HG03460 (cell line): ENCODE measurements around the gene DIP2B.
"Not testable (repeated sequence)": the region's sequence is repeated elsewhere in the genome, so short reads cannot be mapped to it uniquely, and the experiment has no call there.

Experiments
- ATAC-seq: cut with Tn5 transposase; IDR thresholded peaks from one replicate; pipeline ENCODE4 v1.9.1; 2021; ENCODE audit not compliant: unreplicated experiment

The DIP2B gene

GRCh38 chr12:50520416-50521207 is 15.8 kb downstream of the DIP2B start:
- ATAC-seq, result no peak

GRCh38 chr12:50521781-50522180 is 17.0 kb downstream of the DIP2B start:
- not testable (repeated sequence) for ATAC-seq

GRCh38 chr12:50523772-50524171 is 19.0 kb downstream of the DIP2B start:
- ATAC-seq, result no peak

- no peak for ATAC-seq
Observed at GRCh38 chr12:50524621-50525020, 19.8 kb downstream of the DIP2B start.

GRCh38 chr12:50525422-50525821 is 20.6 kb downstream of the DIP2B start:
- ATAC-seq, result no peak

- ATAC-seq, result no peak
Observed at GRCh38 chr12:50527359-50527726, 22.6 kb downstream of the DIP2B start.

GRCh38 chr12:50528800-50529199 is 24.0 kb downstream of the DIP2B start:
- ATAC-seq, result no peak

GRCh38 chr12:50529345-50529744 is 24.6 kb downstream of the DIP2B start:
- ATAC-seq, result no peak

- no peak for ATAC-seq
Observed at GRCh38 chr12:50530532-50530931, 25.7 kb downstream of the DIP2B start.

GRCh38 chr12:50533203-50533584 is 28.4 kb downstream of the DIP2B start:
- no peak for ATAC-seq

- ATAC-seq, result no peak
Observed at GRCh38 chr12:50533971-50534370, 29.2 kb downstream of the DIP2B start.

- ATAC-seq, result no peak
Observed at GRCh38 chr12:50536831-50537537, 32.2 kb downstream of the DIP2B start.

- no peak for ATAC-seq
Observed at GRCh38 chr12:50537538-50537919, 32.7 kb downstream of the DIP2B start.

- ATAC-seq, result no peak
Observed at GRCh38 chr12:50538182-50538581, 33.4 kb downstream of the DIP2B start.

- ATAC-seq, result no peak
Observed at GRCh38 chr12:50541139-50541538, 36.4 kb downstream of the DIP2B start.

GRCh38 chr12:50542448-50542847 is 37.7 kb downstream of the DIP2B start:
- no peak for ATAC-seq

- ATAC-seq, result not testable (repeated sequence)
Observed at GRCh38 chr12:50543188-50543587, 38.4 kb downstream of the DIP2B start.

- ATAC-seq, result no peak
Observed at GRCh38 chr12:50545213-50545612, 40.4 kb downstream of the DIP2B start.

GRCh38 chr12:50545786-50546185 is 41.0 kb downstream of the DIP2B start:
- ATAC-seq, result no peak

GRCh38 chr12:50546441-50547318 is 41.9 kb downstream of the DIP2B start:
- no peak for ATAC-seq

GRCh38 chr12:50547742-50548141 is 43.0 kb downstream of the DIP2B start:
- no peak for ATAC-seq

- ATAC-seq, result no peak
Observed at GRCh38 chr12:50549885-50550284, 45.1 kb downstream of the DIP2B start.
